Activated T-cell treated with anti-CD3 and anti-CD28 coated beads, Interleukin-2, amount 50 U/mL, for 72 hours (primary cell): Measurements from ENCODE around the gene MYO1E. TPM values are rescaled to one million over a fixed set of nuclear protein-coding genes. Genes with fewer than 3 reads are reported as not detected.
"Not testable (repeated sequence)": the region's sequence is repeated elsewhere in the genome, so short reads cannot be mapped to it uniquely, and the experiment has no call there.

Source experiments
- ATAC-seq, 2 donors: fragments of 150-1000 bp; cut with Tn5 transposase; replicated peaks in 1 of 2; 2 replicates each; pipeline ENCODE4 v1.10.0; 2021; ENCODE audit warnings: moderate library complexity in 2 of 2, mild to moderate bottlenecking in 1 of 2
- DNase-seq, 2 donors: peaks; one replicate each; pipeline ENCODE4 v3.0.0; 2021 to 2022; ENCODE audit warnings: mixed read lengths in 1 of 2
- H3K27ac Mint-ChIP-seq: one replicate; pipeline ENCODE4 v1.8.0; 2022; ENCODE audit warnings: mild to moderate bottlenecking, moderate library complexity, mixed read lengths
- H3K27me3 Mint-ChIP-seq: one replicate; pipeline ENCODE4 v1.8.0; 2022; ENCODE audit warnings: low read depth, mixed read lengths
- H3K36me3 Mint-ChIP-seq, 2 donors: one replicate each; pipeline ENCODE4 v1.8.0; 2022; ENCODE audit warnings: mixed read lengths in 2 of 2, mild to moderate bottlenecking in 1 of 2; ENCODE audit not compliant: insufficient read depth in 2 of 2
- H3K4me1 Mint-ChIP-seq: one replicate; pipeline ENCODE4 v1.8.0; 2022; ENCODE audit warnings: low read depth, mixed read lengths
- H3K4me3 Mint-ChIP-seq, 2 donors: one replicate each; pipeline ENCODE4 v1.8.0; 2022; ENCODE audit warnings: mild to moderate bottlenecking in 2 of 2, mixed read lengths in 2 of 2, moderate library complexity in 2 of 2
- H3K9me3 Mint-ChIP-seq, 2 donors: one replicate each; pipeline ENCODE4 v1.8.0; 2022; ENCODE audit warnings: mixed read lengths in 2 of 2
- total RNA-seq, 2 donors: library from RNA; stranded (reverse); gene quantifications; one replicate each; pipeline ENCODE4 v1.2.3, GENCODE V29; 2022

MYO1E gene
- total RNA-seq, 2 donors from 2014 or later, result 1.9 to 4.6 TPM

GRCh38 chr15:59282515-59283337, 89.9 kb downstream of the MYO1E start:
- no peak for DNase-seq
- Mint-ChIP-seq H3K36me3 (no peaks in the 10 kb centered on the region), H3K4me1 (no peaks in the 10 kb centered on the region), H3K27ac (no peak overlapping the region), H3K9me3 (no peaks in the 10 kb centered on the region), H3K27me3 (peaks cover 5% of the 10 kb centered on the region), H3K4me3 (no peak overlapping the region)
- ATAC-seq, result no peak

- no peak overlapping the region for H3K27ac Mint-ChIP-seq
- ATAC-seq (no peak), DNase-seq (no peak)
- no peak overlapping the region for H3K4me3 Mint-ChIP-seq
- H3K9me3 Mint-ChIP-seq, result no peaks in the 10 kb centered on the region
- no peaks in the 10 kb centered on the region for H3K36me3 Mint-ChIP-seq
- no peaks in the 10 kb centered on the region for H3K4me1 Mint-ChIP-seq
- H3K27me3 Mint-ChIP-seq, result peaks cover 5% of the 10 kb centered on the region
These were observed 91.0 kb downstream of the MYO1E start for GRCh38 chr15:59281699-59282098.

GRCh38 chr15:59280855-59281254, 91.8 kb downstream of the MYO1E start:
- no peak overlapping the region for H3K4me3 Mint-ChIP-seq
- DNase-seq, result no peak
- no peak overlapping the region for H3K27ac Mint-ChIP-seq
- no peaks in the 10 kb centered on the region for H3K36me3 Mint-ChIP-seq
- H3K9me3 Mint-ChIP-seq, result no peaks in the 10 kb centered on the region
- ATAC-seq, result no peak
- H3K27me3 Mint-ChIP-seq, result no peaks in the 10 kb centered on the region
- H3K4me1 Mint-ChIP-seq, result no peaks in the 10 kb centered on the region

- H3K36me3 Mint-ChIP-seq, H3K27me3 Mint-ChIP-seq, H3K4me3 Mint-ChIP-seq, DNase-seq, H3K9me3 Mint-ChIP-seq, H3K4me1 Mint-ChIP-seq, H3K27ac Mint-ChIP-seq, ATAC-seq: not testable (repeated sequence)
These were observed 92.4 kb downstream of the MYO1E start for GRCh38 chr15:59280292-59280691.

- Mint-ChIP-seq H3K27me3 (peaks cover 16% of the 10 kb centered on the region), H3K27ac (no peak overlapping the region), H3K36me3 (no peaks in the 10 kb centered on the region), H3K4me3 (no peak overlapping the region), H3K9me3 (no peaks in the 10 kb centered on the region), H3K4me1 (peaks cover 7% of the 10 kb centered on the region)
- ATAC-seq, result no peak
- no peak for DNase-seq
These were observed 93.6 kb downstream of the MYO1E start for GRCh38 chr15:59279023-59279422.

GRCh38 chr15:59278120-59278519, 94.6 kb downstream of the MYO1E start:
- Mint-ChIP-seq H3K9me3 (no peaks in the 10 kb centered on the region), H3K27me3 (peaks cover 20% of the 10 kb centered on the region), H3K4me1 (peaks cover 9% of the 10 kb centered on the region), H3K36me3 (no peaks in the 10 kb centered on the region), H3K4me3 (no peak overlapping the region), H3K27ac (no peak overlapping the region)
- no peak for DNase-seq
- no peak for ATAC-seq

GRCh38 chr15:59276225-59277178, 96.2 kb downstream of the MYO1E start:
- Mint-ChIP-seq H3K27ac (no peak overlapping the region), H3K36me3 (no peaks in the 10 kb centered on the region), H3K4me1 (peaks cover 9% of the 10 kb centered on the region), H3K4me3 (no peak overlapping the region), H3K9me3 (no peaks in the 10 kb centered on the region), H3K27me3 (peaks cover 26% of the 10 kb centered on the region)
- no peak for ATAC-seq
- no peak for DNase-seq

GRCh38 chr15:59274126-59274970, 98.3 kb downstream of the MYO1E start:
- Mint-ChIP-seq H3K4me3 (no peak overlapping the region), H3K36me3 (no peaks in the 10 kb centered on the region), H3K9me3 (no peaks in the 10 kb centered on the region), H3K27me3 (peaks cover 26% of the 10 kb centered on the region), H3K27ac (no peak overlapping the region), H3K4me1 (peaks cover 9% of the 10 kb centered on the region)
- no peak for DNase-seq
- ATAC-seq, result no peak

GRCh38 chr15:59273234-59273633, 99.4 kb downstream of the MYO1E start:
- H3K4me1 Mint-ChIP-seq, result peaks cover 9% of the 10 kb centered on the region
- no peaks in the 10 kb centered on the region for H3K9me3 Mint-ChIP-seq
- H3K36me3 Mint-ChIP-seq, result no peaks in the 10 kb centered on the region
- no peak for ATAC-seq
- no peak for DNase-seq
- H3K27me3 Mint-ChIP-seq, result peaks cover 26% of the 10 kb centered on the region
- no peak overlapping the region for H3K4me3 Mint-ChIP-seq
- H3K27ac Mint-ChIP-seq, result no peak overlapping the region

- H3K27ac Mint-ChIP-seq, result no peak overlapping the region
- no peak for ATAC-seq
- no peak for DNase-seq
- H3K27me3 Mint-ChIP-seq, result peaks cover 26% of the 10 kb centered on the region
- H3K4me1 Mint-ChIP-seq, result peaks cover 9% of the 10 kb centered on the region
- no peaks in the 10 kb centered on the region for H3K9me3 Mint-ChIP-seq
- H3K4me3 Mint-ChIP-seq, result no peak overlapping the region
- no peaks in the 10 kb centered on the region for H3K36me3 Mint-ChIP-seq
These were observed 101.0 kb downstream of the MYO1E start for GRCh38 chr15:59271595-59272201.

GRCh38 chr15:59268852-59269407, 103.7 kb downstream of the MYO1E start:
- no peak overlapping the region for H3K4me3 Mint-ChIP-seq
- H3K9me3 Mint-ChIP-seq, result no peaks in the 10 kb centered on the region
- peaks cover 2% of the 10 kb centered on the region for H3K4me1 Mint-ChIP-seq
- no peaks in the 10 kb centered on the region for H3K36me3 Mint-ChIP-seq
- no peak overlapping the region for H3K27ac Mint-ChIP-seq
- no peak for ATAC-seq
- H3K27me3 Mint-ChIP-seq, result peaks cover 10% of the 10 kb centered on the region
- DNase-seq, result no peak

- Mint-ChIP-seq H3K4me3 (no peak overlapping the region), H3K4me1 (no peaks in the 10 kb centered on the region), H3K27me3 (peaks cover 8% of the 10 kb centered on the region), H3K27ac (no peak overlapping the region), H3K36me3 (no peaks in the 10 kb centered on the region), H3K9me3 (no peaks in the 10 kb centered on the region)
- no peak for DNase-seq
- ATAC-seq, result peak in 1 of 2 donors; percentile 47
These were observed 104.4 kb downstream of the MYO1E start for GRCh38 chr15:59268168-59268851.
